ENCODE results near the gene NINL. TPM values are rescaled to one million over a fixed set of nuclear protein-coding genes. Genes with fewer than 3 reads are reported as not detected.

The NINL gene
- polyA plus RNA-seq, 1 of the 3 experiments (the other 2 are of a cell fraction): 22.5 TPM

DNA sequence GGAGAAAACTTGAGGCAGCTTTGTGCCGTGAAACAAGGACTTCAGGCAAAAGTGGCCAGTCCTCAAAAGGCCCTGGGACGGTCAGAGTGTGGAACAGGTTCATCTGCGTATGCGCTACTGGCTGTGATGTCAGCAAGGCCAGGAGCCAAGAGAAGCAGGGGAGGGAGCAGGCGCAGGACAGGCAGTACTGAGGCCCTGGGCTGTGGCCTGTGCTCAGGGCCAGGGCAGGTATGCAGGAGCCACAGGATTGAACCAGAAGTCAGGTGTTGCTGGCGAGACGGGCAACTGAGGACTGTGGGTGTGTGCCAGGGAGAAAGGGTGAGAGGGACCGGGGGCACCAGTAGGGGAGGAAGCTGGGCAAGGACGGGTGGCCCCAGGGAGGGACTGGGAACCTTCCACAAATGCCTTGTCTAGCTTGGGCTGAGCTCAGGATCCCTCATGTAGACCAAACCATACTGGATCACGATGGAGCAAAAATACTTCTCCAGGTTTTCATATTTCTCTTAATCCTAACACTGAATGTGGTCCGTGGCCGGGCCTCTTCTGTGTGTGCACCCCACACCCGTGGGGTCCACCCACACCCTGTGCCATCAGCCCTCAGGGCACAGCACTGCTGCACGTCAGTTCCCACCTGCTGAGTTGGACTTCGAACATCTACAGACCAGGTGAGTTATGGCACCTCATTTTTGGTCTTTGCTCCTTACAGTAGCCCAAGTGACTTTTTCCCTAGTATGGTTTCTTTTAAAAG is 131.0 kb downstream of the NINL start:
- no peak overlapping the region for H2AFZ ChIP-seq (ENCODE audit: low read depth)
- WGBS (ENCODE audit: low lambda C conversion rate): 90% methylated on average over 15 of the region's 15 CpGs
- H4K20me1 ChIP-seq (ENCODE audit: insufficient read depth): no peaks in the 10 kb centered on the region
- H3F3A ChIP-seq (replicated peaks; ENCODE audit: insufficient read depth): peaks cover 11% of the 10 kb centered on the region
- no peak overlapping the region for H3K27ac ChIP-seq (ENCODE audit: low read depth in 2 of 2, low read length in 1 of 2)
- H3K4me3 ChIP-seq (ENCODE audit: low read depth in 2 of 2, low read length in 1 of 2): no peak overlapping the region
- H3K9me2 ChIP-seq: no peaks in the 10 kb centered on the region
- H3K79me2 ChIP-seq (ENCODE audit: insufficient read depth): no peaks in the 10 kb centered on the region
- peaks cover 17 to 23% of the 10 kb centered on the region in 2 experiments for H3K36me3 ChIP-seq (replicated peaks in 1 of 2; ENCODE audit: control insufficient read depth in 1 of 2, insufficient read depth in 2 of 2, low read length in 1 of 2)
- ChIA-PET CTCF (no interaction called here), POLR2A (no interaction called here)
- H3K9me3 ChIP-seq: no peaks in the 10 kb centered on the region
- H3K9ac ChIP-seq: no peak overlapping the region
- peaks cover 0 to 9% of the 10 kb centered on the region in 2 experiments; a peak in 1 of 4 replicates for H3K4me1 ChIP-seq (ENCODE audit: control insufficient read depth in 1 of 2, insufficient read depth in 2 of 2, low read depth in 1 of 2, low read length in 1 of 2)
- H3K27me3 ChIP-seq (ENCODE audit: insufficient read depth): no peaks in the 10 kb centered on the region
- H3K4me2 ChIP-seq: no peak overlapping the region
- DNase-seq: no peak
- TF ChIP-seq, protein P1, sequence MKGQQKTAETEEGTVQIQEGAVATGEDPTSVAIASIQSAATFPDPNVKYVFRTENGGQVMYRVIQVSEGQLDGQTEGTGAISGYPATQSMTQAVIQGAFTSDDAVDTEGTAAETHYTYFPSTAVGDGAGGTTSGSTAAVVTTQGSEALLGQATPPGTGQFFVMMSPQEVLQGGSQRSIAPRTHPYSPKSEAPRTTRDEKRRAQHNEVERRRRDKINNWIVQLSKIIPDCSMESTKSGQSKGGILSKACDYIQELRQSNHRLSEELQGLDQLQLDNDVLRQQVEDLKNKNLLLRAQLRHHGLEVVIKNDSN (IDR thresholded peaks at IDR 0.05; ENCODE audit: borderline replicate concordance, low read depth): no peak

DNA sequence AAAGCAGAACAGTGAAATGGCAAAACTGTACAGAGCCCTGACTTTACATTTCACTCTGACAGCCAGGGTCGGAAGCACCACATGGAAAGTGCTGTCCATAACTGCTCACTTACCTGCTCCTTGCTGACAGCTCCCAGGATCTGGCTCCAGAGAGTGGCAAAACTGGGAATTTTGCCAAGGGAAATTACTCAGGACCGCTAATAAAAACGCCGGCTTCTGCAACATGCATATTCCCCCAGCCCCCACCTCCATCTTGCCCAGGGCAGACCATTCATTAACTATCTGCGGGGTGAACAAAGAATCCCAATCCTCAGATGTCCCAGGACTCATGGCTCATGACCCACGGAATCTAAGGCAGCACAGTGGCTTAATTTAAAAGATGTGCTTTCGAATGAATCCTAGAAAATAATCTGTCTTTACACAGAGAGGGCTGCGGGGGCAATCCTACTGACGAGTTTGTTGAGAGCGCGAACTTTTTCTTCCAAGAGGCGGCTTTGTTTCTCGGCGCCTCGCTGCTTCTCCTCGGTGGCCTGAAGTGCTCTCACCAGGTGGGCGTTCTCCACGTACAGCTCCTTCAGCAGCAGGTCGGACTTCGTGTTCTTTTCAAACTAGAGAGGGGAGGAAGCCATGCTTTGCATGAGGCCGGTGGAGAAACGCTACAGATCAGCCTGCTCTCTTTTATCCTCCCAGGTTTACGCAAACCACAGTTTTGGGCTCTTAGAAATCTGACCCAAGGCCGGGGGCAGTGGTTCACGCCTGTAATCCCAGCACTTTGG is 132.1 kb downstream of the NINL start:
- peak; percentile 77 for DNase-seq
- H3K27ac ChIP-seq (ENCODE audit: low read depth in 2 of 2, low read length in 1 of 2): no peak overlapping the region
- 71% methylated on average over 25 of the region's 25 CpGs for WGBS (ENCODE audit: low lambda C conversion rate)
- H2AFZ ChIP-seq (ENCODE audit: low read depth): no peak overlapping the region
- H3K4me1 ChIP-seq (ENCODE audit: control insufficient read depth in 1 of 2, insufficient read depth in 2 of 2, low read depth in 1 of 2, low read length in 1 of 2): peaks cover 0 to 9% of the 10 kb centered on the region in 2 experiments; a peak in 1 of 4 replicates
- ChIA-PET POLR2A (no interaction called here), CTCF (no interaction called here)
- no peaks in the 10 kb centered on the region for H3K27me3 ChIP-seq (ENCODE audit: insufficient read depth)
- H3K4me2 ChIP-seq: no peak overlapping the region
- no peak overlapping the region for H3K4me3 ChIP-seq (ENCODE audit: low read depth in 2 of 2, low read length in 1 of 2)
- H3K79me2 ChIP-seq (ENCODE audit: insufficient read depth): no peaks in the 10 kb centered on the region
- TF ChIP-seq FOXJ3 (CRISPR knock-in tag; IDR thresholded peaks at IDR 0.05) (no peak), RAD21 (IDR thresholded peaks at IDR 0.05; ENCODE audit: low read length) (0 out of 2 replicates have a peak, but pooled peaks have one; percentile 2), CHD2 (IDR thresholded peaks at IDR 0.05; ENCODE audit: low read length, partially characterized antibody) (no peak), POLR2AphosphoS5 (IDR thresholded peaks at IDR 0.05; ENCODE audit: low read depth, low read length) (no peak), RCOR1 (IDR thresholded peaks at IDR 0.05; ENCODE audit: low read length) (no peak), MXI1 (IDR thresholded peaks at IDR 0.05; ENCODE audit: low read depth, low read length) (peak; percentile 98), SIN3A (IDR thresholded peaks at IDR 0.05; ENCODE audit: borderline replicate concordance, low read depth, low read length) (0 out of 2 replicates have a peak, but pooled peaks have one; percentile 39), NFIC (IDR thresholded peaks at IDR 0.05; ENCODE audit: borderline replicate concordance) (peak; percentile 52; the same call in 1 of the 2 replicates)
- TF ChIP-seq, protein P2, sequence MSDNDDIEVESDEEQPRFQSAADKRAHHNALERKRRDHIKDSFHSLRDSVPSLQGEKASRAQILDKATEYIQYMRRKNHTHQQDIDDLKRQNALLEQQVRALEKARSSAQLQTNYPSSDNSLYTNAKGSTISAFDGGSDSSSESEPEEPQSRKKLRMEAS (IDR thresholded peaks at IDR 0.05; ENCODE audit: low read depth): 0 out of 2 replicates have a peak, but pooled peaks have one; percentile 12
- TF ChIP-seq, protein P3, sequence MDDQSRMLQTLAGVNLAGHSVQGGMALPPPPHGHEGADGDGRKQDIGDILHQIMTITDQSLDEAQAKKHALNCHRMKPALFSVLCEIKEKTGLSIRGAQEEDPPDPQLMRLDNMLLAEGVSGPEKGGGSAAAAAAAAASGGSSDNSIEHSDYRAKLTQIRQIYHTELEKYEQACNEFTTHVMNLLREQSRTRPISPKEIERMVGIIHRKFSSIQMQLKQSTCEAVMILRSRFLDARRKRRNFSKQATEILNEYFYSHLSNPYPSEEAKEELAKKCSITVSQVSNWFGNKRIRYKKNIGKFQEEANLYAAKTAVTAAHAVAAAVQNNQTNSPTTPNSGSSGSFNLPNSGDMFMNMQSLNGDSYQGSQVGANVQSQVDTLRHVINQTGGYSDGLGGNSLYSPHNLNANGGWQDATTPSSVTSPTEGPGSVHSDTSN (IDR thresholded peaks at IDR 0.05): no peak
- H3K9me2 ChIP-seq: no peaks in the 10 kb centered on the region
- H3F3A ChIP-seq (replicated peaks; ENCODE audit: insufficient read depth): peaks cover 11% of the 10 kb centered on the region
- no peaks in the 10 kb centered on the region for H3K9me3 ChIP-seq
- no peaks in the 10 kb centered on the region for H4K20me1 ChIP-seq (ENCODE audit: insufficient read depth)
- no peak overlapping the region for H3K9ac ChIP-seq
- H3K36me3 ChIP-seq (replicated peaks in 1 of 2; ENCODE audit: control insufficient read depth in 1 of 2, insufficient read depth in 2 of 2, low read length in 1 of 2): peaks cover 17 to 23% of the 10 kb centered on the region in 2 experiments

Data from SK-N-SH (cell line).